ENCODE data around the gene PTN.

The PTN gene

DNA sequence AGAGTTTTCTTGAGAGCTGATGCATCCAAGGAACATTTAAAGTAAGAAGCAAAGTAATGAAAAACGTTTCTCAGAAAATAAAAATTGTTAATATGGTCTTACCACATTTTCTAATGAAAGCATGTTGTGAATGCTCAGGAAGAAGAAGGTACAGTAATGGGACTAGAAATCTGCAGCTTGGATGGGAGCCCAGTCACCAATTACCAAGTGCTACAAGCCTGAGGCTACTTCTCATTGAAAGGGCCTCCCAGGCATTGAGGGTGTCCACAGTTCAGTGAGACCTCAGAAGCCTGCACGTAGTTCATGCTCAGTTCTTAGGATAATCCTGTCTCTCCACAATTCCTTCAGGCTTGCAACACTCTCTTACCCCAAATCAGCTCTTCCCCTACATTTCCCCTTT, 17.6 kb downstream of the PTN start:
- DNase-seq, result no peak

GRCh38 chr7:137324796-137325696, 18.5 kb downstream of the PTN start:
- DNase-seq, result no peak

- no peak for DNase-seq
Measured at GRCh38 chr7:137316648-137317353, 26.7 kb downstream of the PTN start.

- DNase-seq, result no peak
Measured at GRCh38 chr7:137313201-137313600, 30.3 kb downstream of the PTN start.

- DNase-seq, result no peak
Measured at GRCh38 chr7:137306748-137307147, 36.8 kb downstream of the PTN start.

DNA sequence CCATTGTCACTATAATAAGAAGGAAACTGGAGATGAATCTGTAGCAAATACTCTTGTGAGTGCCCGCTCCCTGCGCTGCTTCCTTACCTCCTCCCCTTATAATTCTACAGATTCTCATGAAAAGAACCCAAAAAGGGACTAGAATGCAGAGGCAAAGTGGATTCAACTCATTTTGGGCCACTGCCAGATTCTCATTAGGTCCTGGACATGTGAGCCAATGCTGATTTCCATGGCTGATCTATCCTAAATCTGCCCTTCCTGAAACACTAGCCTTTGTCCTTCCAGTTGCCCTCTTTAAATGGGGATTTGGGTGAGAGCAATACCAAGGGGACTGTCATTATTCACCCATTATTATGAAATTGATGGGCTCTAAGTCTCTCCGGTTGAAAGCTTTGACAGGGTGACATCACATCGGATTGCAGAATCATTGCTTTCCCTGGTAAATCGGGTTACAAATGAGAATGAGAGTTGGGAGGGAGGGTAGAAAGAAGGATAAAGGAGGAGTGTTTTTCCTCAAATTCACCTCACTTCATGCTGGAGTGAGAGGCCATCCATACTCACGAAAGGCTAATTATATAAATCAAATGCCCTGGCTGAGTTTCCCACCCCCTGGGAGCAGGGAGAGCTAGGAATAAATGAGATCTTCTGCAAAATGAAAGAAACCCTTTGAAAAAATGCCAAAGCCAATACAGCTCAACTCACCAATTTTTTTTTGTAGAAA, 37.5 kb downstream of the PTN start:
- no peak for DNase-seq

DNA sequence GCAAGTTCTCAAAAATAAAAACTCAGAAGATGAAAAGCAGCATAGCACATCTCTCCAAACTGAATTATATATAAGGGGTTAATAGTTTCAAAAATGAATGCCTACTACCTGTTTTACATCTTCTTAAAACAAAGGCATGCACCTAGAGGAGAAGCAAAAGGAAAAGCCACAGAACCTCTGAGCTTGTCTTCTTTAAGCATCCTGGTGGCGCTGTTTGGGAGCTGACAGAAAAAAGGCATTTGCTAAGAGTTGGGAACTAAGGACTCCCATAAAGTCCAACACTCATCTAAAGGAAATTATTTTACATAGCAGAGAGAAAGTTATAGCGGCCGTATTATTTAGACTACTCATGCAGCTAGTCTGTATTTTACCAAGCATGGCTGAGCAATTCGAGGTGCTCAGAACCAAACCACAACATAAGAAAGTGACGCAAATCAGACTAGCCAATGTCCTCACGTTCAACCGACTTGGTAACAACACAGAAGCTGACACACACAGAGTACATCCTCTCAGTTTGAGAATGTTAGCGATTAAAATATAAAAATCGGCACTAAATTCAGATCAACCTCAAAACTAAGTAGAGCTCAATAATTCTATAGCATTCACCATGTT, 38.8 kb downstream of the PTN start:
- no peak for DNase-seq

DNA sequence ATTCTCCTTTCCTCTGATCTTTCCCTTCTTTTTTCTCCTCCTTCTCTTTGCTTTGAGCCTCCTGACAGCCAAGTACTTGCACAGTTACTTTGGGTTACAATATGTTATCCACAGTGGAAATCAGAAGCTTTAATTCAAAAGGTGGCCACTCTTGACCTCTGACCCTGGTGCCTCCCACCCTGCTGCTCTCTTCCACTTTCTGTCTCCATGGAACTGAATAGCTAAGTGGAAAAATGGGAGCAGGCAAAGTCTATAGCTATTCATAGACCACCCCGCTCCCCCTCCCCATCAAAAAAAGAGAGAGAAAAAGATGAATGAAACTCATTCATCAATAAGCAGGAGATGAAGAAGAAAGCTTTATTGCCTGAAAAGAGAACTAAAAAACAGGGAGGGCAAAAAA, 39.4 kb downstream of the PTN start:
- DNase-seq, result no peak

DNA sequence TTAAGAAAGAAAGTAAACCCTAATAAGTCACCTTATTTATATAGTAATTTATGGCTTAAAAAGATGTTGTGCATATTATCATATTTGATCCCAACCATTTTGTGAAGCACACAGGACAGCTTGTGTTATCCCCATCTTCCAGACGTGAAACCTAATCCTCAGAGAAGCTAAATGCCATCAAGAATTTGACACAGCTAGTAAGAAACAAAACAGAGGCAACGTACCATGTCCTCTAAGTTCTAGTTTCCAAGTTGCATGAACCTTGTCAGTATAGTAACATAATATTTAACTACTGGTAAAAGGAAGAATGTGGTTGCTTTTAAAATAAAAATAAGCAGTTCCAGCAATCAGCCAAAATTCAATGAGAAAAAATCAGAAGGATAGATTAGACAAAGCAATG, 41.5 kb downstream of the PTN start:
- no peak for DNase-seq

DNA sequence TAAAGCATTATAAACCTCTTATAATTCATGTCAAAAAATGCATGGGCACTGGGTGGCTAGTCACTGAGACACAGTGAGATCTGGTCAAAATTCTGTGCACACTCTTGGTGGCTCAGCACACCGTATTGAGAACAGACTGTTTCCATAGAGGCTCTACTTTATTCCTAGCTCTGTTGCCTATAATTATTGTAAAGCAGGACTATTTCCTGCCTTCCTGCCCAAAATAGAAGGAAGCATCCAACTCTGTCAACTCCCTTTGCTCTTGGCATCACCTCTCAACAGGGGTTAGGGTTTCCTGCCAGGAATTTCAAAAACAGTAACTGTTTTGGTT, 45.1 kb downstream of the PTN start:
- no peak for DNase-seq

DNA sequence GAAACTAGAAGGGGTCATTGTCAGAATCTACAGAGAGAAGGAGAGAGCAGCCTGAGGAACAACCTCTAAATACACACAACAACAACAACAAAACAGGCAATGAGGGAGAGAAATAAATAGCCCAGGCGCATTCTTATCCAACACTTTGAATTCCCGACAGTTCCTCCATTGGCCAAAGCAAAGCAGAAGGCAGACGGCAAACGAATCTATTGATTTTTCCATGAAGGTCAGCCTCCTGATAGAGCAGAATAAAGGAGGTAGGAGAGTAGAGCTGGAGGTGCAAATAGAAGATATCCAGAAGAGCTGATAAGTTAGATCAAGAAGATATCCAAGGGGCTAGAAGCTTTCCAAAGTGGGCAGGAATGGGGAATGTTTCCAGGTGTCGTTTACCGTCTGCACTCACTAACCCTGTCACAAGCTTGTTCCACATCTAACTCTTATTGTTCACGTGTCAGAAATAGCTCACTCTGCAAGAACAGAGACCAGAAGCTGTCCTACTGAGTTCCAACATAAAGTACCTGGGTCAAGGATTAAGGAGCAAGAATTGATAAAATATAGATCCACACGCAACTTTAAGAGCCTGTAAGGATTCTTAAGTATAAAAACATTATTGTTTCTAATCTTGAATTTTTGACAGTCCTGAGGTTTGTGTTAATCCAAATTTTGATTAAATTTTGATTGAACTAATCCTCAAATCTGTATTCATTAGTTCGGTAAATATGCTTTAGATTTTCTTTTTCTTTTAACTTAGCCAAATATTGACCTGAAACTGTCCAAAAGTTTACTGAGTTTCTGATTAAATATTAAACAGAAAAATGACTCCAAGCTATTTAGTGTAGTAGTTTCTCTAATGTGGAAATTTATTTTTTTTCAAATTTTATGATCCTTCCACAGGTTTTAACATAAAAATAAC, 45.7 kb downstream of the PTN start:
- DNase-seq, result no peak

GRCh38 chr7:137296576-137296975, 47.0 kb downstream of the PTN start:
- DNase-seq, result no peak

- DNase-seq, result no peak
Measured at GRCh38 chr7:137295739-137296324, 47.7 kb downstream of the PTN start.

DNA sequence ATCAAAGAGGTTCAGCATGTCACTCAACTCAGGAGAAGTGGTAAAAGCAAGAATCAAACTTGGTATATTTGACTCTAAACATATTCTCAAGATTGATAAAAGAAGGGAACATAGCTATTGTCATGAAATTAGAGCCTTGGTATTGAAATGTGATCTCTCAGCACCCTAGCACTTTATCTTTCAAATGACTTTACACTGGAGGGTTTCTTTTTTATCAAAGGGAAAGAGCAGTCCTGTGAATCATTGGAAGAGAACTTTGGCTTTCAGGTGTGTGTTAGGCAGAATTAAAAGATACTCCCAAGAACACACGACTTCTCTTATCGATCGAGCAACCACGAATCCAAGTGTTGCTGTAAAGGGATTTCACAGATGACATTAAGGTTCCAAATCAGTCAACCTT, 54.4 kb downstream of the PTN start:
- DNase-seq, result no peak

GRCh38 chr7:137287651-137288258, 55.8 kb downstream of the PTN start:
- no peak for DNase-seq

DNA sequence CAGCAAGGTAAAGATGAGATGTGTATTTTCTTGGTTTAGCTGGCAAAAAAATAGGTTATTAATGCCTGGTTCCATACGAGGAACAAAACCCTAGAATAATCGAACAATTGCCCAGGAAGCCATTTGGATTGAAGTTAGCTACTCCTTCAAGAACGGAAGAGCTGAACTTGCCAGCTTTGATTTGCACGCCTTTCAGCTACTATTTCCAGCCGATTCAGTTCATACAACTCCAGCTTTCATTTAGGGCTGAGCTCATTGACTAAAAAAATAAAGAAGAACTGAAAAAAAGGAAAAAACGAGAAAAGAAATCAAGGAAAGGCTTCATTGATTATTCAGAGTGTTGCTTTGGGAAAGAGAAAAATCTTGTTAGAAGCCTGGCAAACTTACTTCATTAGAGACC, 60.4 kb downstream of the PTN start:
- DNase-seq, result no peak

GRCh38 chr7:137282043-137282442, 61.5 kb downstream of the PTN start:
- no peak for DNase-seq

DNA sequence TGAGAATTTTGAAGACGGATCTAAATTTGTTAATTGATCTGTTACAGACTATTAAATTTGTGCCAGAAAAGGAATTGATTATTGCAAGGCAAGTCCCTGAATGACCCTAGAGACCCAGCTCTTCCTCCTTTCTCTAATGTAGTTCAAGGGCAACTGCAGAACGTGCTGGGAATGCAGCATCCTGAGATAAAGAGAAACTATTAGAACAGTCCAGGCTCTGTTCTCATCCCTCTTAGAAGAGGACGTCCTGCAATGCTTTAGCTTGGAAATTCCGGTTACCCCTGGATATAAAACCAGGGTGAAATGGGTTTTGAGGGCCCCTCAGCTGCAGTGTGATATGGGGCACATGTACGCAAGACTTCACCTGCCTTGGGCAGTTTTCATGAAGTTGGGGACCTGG, 67.3 kb downstream of the PTN start:
- no peak for DNase-seq

DNA sequence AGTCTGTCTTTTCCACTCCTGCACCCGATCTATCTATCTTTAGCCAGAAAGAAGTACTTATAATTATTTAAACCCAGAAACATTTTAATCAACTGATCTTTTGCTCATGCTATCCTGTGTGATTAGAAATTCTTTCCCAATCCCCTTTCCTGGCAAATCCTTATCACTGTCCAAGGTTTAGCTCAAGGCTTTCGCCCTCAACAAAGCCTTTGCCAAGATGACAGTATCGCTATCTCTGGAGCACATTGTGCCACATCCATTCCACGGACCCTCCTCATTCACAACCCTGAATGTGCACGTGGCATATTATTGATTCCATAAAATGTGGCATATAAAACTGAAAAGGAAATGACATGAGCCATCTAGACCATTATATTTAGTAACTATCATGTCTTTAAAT, 71.3 kb downstream of the PTN start:
- no peak for DNase-seq

GRCh38 chr7:137269240-137269639, 74.3 kb downstream of the PTN start:
- DNase-seq, result no peak
